ENCODE results near the gene CLASP1. TPM values are rescaled to one million over a fixed set of nuclear protein-coding genes. Genes with fewer than 3 reads are reported as not detected.

Gene CLASP1
- total RNA-seq, 1 experiment from 2014 or later: 40.0 TPM

GRCh38 chr2:121519153-121519552 is 130.1 kb downstream of the CLASP1 start:
- no peak for DNase-seq (ENCODE audit: extremely low read depth, low read depth)

- DNase-seq (ENCODE audit: extremely low read depth, low read depth): no peak
These were observed 135.5 kb downstream of the CLASP1 start for GRCh38 chr2:121513597-121514333.

- DNase-seq (ENCODE audit: extremely low read depth, low read depth): no peak
These were observed 138.4 kb downstream of the CLASP1 start for GRCh38 chr2:121510857-121511256.

DNA sequence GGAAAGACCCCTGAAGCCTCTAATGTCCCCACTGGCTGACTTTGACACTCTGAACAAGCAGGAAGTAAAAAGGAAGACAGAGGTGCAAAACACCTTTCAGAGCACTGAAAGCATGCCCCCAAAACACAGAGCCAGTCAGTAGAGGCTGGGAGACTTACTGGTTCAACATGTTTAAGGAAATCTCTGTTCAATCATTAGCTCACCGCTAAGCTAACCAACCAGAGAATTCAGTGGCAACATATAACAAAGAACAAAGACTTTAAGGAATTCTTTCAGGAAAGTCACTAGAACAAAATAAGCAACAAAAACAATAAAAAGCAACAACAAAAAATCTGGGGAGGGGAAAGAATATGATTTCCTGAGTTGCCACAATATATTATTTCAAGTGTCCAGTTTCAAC is 142.6 kb downstream of the CLASP1 start:
- DNase-seq (ENCODE audit: extremely low read depth, low read depth): no peak

DNA sequence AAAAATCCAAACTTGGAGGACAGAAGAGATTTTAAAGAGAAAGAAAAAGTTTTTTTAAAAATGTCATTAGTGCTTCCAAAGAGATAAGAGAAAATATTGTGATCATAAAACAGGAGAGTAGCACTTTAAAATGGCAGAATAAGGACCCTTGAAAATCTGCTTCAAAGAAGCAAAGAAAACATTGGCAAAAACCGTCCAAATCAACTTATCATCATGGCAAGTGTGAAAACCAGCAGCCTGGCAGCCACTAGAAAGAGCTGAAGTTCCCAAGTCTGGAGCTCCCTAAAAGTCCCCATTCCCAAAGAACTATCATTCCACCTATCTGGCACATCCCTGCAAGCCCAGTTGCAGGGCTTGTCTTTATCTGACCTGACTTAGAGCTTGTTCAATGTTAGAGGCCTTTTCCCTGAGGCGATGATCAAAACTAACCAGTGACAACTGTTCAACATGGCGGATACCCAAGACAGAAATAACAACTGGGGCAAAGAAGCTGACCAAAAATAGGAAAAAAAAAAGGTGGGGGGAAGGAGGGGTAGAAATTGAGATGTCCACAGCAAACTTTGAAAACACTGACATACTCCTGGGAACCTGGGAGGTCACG is 143.2 kb downstream of the CLASP1 start:
- DNase-seq (ENCODE audit: extremely low read depth, low read depth): no peak

- no peak for DNase-seq (ENCODE audit: extremely low read depth, low read depth)
These were observed 144.3 kb downstream of the CLASP1 start for GRCh38 chr2:121505005-121505404.

DNA sequence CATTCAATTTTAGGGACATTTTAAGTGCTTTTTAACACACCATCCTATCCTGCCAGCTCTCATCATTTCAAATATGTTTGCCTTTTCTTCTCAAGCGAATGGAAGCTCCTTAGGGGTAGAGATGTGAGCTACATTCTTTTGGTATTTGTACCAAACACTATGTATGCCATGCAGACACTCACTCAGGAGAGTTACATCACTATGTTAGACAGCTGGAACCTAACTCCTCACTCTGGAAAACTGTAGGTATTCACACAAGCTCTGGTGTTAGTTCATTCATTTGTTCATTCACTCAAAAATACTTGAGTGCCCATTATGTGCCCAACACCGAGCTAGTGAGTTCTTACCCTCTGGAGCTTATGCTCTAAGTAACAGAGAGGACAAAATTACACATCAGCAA is 144.9 kb downstream of the CLASP1 start:
- no peak for DNase-seq (ENCODE audit: extremely low read depth, low read depth)

GRCh38 chr2:121502781-121503180 is 146.5 kb downstream of the CLASP1 start:
- no peak for DNase-seq (ENCODE audit: extremely low read depth, low read depth)

DNA sequence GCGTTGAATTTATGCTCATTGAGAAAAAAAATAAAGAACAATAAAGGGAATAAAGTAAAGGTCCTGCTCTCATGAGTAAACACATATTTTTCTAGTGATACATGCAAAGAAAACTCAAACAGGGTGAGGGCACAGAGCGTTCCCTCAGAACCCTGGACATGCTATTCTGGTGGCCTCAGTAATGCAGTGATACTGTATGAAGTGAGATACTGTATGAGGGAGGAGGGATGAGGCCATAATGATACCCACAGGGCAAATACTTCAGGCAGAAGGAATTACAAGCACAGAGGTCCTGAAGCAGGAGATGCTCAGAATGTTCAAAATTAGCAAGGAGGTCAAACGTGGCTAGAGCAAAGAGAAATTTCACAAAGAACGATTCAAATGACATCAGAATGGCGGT is 147.0 kb downstream of the CLASP1 start:
- DNase-seq (ENCODE audit: extremely low read depth, low read depth): no peak

GRCh38 chr2:121501554-121501953 is 147.7 kb downstream of the CLASP1 start:
- DNase-seq (ENCODE audit: extremely low read depth, low read depth): no peak

DNA sequence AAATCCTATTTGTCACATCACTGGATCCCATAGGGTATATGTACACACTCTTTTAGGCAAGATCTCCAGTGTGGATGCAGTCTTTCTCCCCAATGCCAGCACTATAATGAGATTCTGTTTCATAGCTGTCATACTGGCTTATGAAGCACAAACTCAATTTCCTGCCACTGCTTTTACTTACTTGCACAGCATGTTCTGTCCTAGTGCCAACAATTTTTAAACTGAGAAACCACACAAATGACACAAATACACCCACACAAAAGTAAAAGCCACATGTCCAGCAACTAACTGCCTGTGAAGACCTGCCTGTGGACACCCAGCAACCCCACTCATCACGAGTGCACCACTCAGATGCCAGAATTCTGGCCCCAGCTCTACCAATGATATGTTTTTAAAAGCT is 148.2 kb downstream of the CLASP1 start:
- no peak for DNase-seq (ENCODE audit: extremely low read depth, low read depth)

DNA sequence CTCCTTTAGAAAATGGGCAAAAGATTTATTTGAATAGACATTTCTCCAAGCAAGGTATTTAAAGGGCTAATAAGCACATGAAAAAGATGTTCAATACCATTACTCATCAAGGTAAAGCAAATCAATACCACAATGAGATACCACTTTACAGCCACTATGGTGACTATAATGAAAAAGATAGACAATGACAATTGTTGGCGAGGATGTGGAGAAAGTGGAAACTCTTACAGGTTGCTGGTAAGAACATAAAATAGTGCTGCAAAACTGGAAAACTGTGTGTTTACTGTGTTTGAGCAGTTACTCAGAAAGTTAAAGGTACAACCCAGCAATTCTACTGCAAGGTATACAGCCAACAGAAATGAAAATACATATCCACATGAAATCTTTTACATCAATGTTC is 150.5 kb downstream of the CLASP1 start:
- no peak for DNase-seq (ENCODE audit: extremely low read depth, low read depth)

GRCh38 chr2:121492409-121492808 is 156.9 kb downstream of the CLASP1 start:
- no peak for DNase-seq (ENCODE audit: extremely low read depth, low read depth)

- no peak for DNase-seq (ENCODE audit: extremely low read depth, low read depth)
These were observed 157.7 kb downstream of the CLASP1 start for GRCh38 chr2:121491518-121491917.

- no peak for DNase-seq (ENCODE audit: extremely low read depth, low read depth)
These were observed 158.6 kb downstream of the CLASP1 start for GRCh38 chr2:121490584-121491133.

DNA sequence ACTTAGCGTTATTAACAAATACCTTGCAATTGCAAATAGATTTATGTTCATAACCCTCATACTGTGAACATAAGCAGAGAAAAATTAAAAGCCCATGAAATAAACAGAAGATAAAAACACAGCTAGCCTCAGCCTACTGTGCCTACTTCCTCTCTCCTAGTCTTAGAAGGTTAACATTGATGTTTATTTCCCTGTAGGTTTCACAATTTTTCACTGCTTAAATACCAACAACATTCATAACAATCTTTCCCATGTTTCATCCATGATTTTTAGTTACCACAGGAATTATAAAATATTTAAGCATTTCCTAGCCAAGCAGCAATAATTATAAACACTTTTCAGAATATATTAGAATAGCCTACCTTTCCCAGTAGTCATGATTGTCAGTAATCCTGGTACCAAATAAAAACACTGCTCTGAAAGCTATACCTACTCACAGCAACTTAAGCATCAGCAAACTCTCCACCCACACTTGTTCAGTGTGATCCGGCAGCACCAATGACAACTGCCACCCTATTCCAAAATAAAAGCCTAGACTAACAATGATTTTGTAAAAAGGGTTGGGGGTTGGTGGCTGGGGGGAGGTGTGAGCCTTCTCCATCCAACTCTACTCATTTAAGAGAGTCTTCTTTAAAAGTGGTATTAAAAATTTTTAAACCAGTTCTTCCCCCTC is 159.2 kb downstream of the CLASP1 start:
- no peak for DNase-seq (ENCODE audit: extremely low read depth, low read depth)

GRCh38 chr2:121489284-121489683 is 160.0 kb downstream of the CLASP1 start:
- DNase-seq (ENCODE audit: extremely low read depth, low read depth): no peak

GRCh38 chr2:121486191-121486790 is 163.0 kb downstream of the CLASP1 start:
- no peak for DNase-seq (ENCODE audit: extremely low read depth, low read depth)

DNA sequence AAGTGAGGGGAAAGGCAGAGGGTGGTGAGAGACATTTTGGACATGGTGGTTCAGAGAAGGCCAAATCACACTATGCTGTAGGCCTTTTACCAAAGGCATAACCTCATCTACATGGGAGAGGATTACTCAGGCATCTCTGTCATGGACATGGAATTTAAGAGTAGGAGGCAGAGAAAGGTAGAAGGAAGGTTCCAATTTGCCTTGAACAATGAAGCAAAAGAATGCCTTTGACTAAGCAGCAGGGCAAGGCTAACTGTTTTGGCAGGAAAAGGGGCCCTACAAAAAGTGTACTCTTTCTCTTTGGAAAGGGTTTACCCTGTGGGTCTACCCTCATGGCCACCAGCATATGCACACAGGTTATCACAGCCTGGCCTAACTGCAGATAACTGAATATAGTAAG is 164.2 kb downstream of the CLASP1 start:
- DNase-seq (ENCODE audit: extremely low read depth, low read depth): no peak

DNA sequence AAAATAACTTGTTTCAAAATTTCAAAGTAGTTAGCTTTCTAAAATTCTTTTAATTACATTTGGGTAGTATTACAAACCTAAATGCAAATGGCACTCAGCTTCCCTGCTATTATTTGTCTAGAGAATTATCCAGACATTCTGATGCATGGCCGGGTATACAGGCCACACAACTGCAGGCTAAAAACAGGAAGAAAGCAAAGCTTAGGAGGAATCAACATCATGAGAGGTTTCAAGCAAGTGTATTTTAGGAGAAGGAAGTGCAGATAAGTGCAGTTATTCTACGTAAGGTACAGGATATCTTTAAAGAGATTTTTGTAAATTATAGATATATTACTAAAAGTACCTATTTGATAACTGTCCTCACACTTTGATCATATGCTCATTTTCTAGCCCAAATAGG is 165.4 kb downstream of the CLASP1 start:
- DNase-seq (ENCODE audit: extremely low read depth, low read depth): no peak

DNA sequence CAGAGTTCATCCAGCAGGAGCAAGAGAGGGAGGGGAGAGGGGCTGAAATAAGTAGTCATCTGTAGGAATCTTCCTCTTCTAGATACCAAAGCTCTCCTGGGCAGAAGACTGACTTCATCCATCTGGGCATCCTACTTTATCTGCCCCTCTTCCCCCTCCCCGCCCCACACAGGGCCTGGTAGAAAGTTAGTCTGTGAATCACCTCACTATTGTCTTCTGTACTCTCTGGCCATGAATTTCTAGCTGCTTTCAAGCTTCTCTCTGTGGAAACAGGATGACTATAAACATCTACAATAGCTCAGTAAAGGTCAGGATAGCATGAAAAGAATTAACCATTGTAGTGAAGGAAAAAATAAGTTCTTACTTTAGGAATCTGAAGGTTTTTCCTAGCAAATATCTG is 166.2 kb downstream of the CLASP1 start:
- DNase-seq (ENCODE audit: extremely low read depth, low read depth): no peak
